ENCODE measurements around the gene IGFBP2. TPM values are rescaled to one million over a fixed set of nuclear protein-coding genes. Genes with fewer than 3 reads are reported as not detected.

IGFBP2 gene
- total RNA-seq, 1 donor from 2014 or later = 192 TPM

- ATAC-seq = no peak
These were observed 17.7 kb upstream of the IGFBP2 start for GRCh38 chr2:216615298-216616082.

- no peak for ATAC-seq
These were observed 17.0 kb upstream of the IGFBP2 start for GRCh38 chr2:216616083-216616678.

GRCh38 chr2:216617159-216617815 is 15.9 kb upstream of the IGFBP2 start:
- ATAC-seq = no peak

- ATAC-seq = no peak
These were observed 14.4 kb upstream of the IGFBP2 start for GRCh38 chr2:216618785-216619184.

GRCh38 chr2:216619411-216620393 is 13.5 kb upstream of the IGFBP2 start:
- peak; percentile 24 for ATAC-seq

GRCh38 chr2:216620786-216621185 is 12.4 kb upstream of the IGFBP2 start:
- ATAC-seq = no peak

- ATAC-seq = no peak
These were observed 11.9 kb upstream of the IGFBP2 start for GRCh38 chr2:216621292-216621691.

GRCh38 chr2:216622526-216622925 is 10.7 kb upstream of the IGFBP2 start:
- no peak for ATAC-seq

GRCh38 chr2:216624251-216624650 is 9.0 kb upstream of the IGFBP2 start:
- peak; percentile 47 for ATAC-seq

- peak; percentile 42 for ATAC-seq
These were observed 6.9 kb upstream of the IGFBP2 start for GRCh38 chr2:216626168-216626874.

- no peak for ATAC-seq
These were observed 6.4 kb upstream of the IGFBP2 start for GRCh38 chr2:216626875-216627245.

- no peak for ATAC-seq
These were observed 3.4 kb upstream of the IGFBP2 start for GRCh38 chr2:216629784-216630183.

GRCh38 chr2:216632346-216632951 is 771 bp upstream of the IGFBP2 start:
- no peak for ATAC-seq

GRCh38 chr2:216633616-216634369 is 573 bp downstream of the IGFBP2 start:
- no peak for ATAC-seq

- ATAC-seq = no peak
These were observed 1.3 kb downstream of the IGFBP2 start for GRCh38 chr2:216634370-216635148.

GRCh38 chr2:216635171-216635570 is 2.0 kb downstream of the IGFBP2 start:
- no peak for ATAC-seq

- ATAC-seq = no peak
These were observed 2.7 kb downstream of the IGFBP2 start for GRCh38 chr2:216635701-216636550.

GRCh38 chr2:216636551-216637450 is 3.6 kb downstream of the IGFBP2 start:
- peak; percentile 95 for ATAC-seq

Measured in esophagus mucosa (tissue), 1 donor.